Measurements from ENCODE around the gene NFE2L2.
"Not testable (repeated sequence)": the region's sequence is repeated elsewhere in the genome, so short reads cannot be mapped to it uniquely, and the experiment has no call there.

The NFE2L2 gene

DNA sequence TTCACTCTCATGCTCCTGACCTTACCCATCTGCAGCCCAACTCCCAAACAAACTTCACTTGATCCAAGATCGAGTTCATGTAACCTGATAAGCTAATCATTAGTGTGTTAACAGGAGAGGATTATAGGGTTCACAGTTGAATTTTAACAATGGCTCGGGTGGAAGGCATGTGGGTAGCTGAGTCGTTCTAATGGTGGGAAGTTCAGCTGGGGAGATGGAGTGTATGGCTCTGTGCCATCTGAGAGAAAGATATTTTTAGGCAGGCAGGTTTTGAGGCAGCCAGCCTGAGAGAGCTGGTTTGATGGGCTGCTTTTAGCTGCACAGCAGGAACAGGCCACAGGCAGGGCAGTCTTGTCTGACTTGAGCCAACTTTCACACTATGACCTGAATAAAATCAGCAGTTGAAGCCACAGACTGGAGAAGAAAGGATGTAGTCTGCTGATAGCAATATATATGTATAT lies 17.7 kb upstream of the NFE2L2 start:
- no peak for DNase-seq (ENCODE audit: low read depth)

DNA sequence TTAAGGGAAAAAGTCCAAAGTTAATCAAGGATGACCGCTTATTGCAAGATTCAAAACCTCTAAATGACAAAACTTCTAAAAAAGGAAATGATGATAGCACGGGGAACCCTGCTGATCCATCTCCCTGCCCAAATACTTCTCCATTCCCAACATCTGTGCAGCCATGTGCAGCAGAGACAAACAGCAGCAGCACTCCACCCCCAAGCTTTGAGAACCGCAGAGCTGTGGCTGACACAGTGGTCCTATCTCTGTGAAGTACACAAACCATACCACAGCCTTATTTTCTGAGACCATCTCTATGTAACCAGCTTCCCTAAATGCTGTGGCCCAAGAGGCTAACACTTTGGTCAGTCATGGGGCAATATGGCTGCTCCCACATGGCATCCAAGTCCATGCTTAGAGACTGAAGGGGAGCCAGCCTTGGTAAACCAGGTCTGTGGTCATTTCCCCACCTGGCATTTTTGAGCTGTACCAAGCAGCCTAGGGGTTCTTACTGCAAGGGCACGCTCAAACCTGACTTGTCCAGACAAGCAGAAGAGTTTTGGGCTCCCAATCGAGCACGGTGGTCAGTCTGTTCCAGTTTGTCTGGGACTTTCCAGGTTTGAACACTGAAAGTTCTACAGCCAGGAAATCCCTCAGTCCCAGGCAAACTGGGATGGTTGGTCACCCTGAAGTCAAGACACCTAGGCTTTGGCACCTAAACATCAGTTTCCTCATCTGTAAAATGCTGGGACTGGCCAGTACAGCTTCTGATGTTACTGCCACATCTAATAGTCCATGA lies 17.1 kb upstream of the NFE2L2 start:
- DNase-seq (ENCODE audit: low read depth): no peak
- no peak overlapping the region for H3K4me3 ChIP-seq (ENCODE audit: low read depth, low read length)

More for the DNA sequence above, 17.7 kb upstream of the NFE2L2 start:
- no peak overlapping the region for H3K4me3 ChIP-seq (ENCODE audit: low read depth, low read length)

DNA sequence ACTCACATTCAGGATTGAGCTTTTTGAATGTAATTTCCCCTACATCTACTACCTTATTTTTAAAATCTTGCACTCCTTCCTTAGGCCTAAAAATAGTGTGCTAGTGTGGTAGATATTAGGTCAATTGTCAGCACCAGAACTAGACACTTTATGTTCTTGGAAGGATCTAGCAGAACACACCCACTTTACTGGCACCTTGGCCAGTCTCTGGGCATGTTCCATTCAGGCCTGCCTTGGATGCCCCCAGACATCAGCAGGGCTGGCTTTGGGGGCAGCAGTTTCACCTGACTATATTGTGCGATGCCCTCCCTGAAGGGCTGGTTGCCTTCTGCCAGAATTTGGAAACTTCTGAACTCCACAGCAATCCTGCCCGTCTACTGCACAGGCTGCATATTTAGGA lies 15.3 kb upstream of the NFE2L2 start:
- no peak overlapping the region for H3K4me3 ChIP-seq (ENCODE audit: low read depth, low read length)
- no peak for DNase-seq (ENCODE audit: low read depth)

DNA sequence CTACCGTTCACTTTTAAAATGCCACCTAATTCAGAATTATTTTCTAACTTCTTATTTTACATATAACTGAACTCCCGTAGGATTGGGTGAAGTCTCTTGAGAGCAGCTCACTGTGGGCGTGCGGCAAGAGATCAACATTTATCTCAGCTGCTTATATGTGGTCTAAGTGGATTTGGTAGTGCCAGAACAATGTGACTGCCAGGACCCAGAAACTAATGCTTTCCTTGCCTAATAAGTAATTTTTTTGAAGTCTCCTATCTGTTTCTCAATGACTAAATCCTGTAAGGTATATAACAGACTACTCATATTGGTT lies 11.2 kb upstream of the NFE2L2 start:
- H3K4me3 ChIP-seq (ENCODE audit: low read depth, low read length): no peak overlapping the region
- DNase-seq (ENCODE audit: low read depth): no peak

DNA sequence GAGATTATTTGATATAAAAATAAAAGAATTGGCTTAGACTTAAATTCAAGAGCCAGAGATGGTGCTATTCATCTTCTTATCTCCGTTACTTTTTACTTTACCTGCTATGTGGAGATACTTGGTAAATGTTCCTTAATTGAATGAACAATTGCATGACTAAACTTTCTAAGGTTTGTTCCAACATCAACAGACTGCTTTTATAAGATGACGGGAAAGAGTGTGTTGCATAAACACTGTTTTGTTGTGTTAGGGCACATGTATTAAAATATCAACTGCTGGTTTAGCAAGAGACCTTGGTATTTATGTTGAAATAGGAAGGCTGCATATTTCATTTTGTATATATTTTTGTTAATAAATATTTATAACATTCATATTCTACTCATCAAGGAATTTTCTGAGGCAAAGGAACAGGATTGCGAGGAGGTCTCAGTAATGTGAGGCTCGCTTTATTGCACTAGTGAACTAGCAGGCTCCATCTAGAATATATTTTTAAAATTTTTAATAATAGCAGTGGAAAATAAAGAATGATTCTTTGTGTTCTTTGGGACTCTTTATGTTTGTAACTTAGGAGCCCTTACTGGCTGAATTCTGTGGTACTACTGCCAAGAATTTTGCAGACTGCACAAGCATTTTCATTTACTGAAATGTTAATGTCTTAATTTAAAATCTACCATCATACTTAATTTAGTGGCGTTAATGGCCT lies 10.7 kb upstream of the NFE2L2 start:
- H3K4me3 ChIP-seq (ENCODE audit: low read depth, low read length): no peak overlapping the region
- DNase-seq (ENCODE audit: low read depth): peak; percentile 71

DNA sequence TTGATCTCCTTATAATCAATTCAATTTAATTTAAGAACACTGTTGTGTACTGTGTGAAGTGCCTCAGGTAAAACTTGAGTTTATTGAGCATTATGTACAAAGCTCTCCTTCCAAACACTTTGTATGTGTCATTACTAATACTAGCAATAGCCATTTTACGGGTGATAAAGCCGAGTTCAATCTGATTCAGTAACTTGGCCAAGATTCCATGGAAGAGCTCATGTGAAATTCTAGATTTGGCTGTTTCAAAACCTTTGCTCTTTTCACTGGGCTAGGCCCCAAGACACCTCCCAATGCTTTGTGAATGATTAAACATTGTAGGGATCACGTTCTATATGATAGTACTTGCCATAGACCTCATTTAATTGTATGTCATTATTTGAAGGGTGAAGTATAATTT lies 8.9 kb upstream of the NFE2L2 start:
- DNase-seq (ENCODE audit: low read depth): no peak
- H3K4me3 ChIP-seq (ENCODE audit: low read depth, low read length): no peak overlapping the region

DNA sequence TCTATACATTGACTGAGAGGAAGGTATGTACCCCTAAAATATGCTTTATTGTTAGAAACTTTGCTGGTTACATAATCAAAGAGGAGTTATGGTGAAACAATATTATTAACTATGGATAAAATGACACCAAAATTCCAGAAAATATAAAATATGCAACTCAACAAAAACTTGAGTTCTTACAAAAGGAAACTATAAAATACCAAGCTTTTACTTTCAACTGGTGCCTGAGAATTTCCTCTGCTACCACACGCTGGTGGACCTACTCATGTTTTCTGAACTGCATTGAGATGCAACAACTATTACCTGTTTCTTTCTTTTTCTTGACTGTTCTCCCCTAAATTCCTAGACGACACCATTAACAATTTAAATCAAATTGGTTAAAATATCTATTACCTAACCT lies 8.2 kb upstream of the NFE2L2 start:
- H3K4me3 ChIP-seq (ENCODE audit: low read depth, low read length): no peak overlapping the region
- DNase-seq (ENCODE audit: low read depth): no peak

DNA sequence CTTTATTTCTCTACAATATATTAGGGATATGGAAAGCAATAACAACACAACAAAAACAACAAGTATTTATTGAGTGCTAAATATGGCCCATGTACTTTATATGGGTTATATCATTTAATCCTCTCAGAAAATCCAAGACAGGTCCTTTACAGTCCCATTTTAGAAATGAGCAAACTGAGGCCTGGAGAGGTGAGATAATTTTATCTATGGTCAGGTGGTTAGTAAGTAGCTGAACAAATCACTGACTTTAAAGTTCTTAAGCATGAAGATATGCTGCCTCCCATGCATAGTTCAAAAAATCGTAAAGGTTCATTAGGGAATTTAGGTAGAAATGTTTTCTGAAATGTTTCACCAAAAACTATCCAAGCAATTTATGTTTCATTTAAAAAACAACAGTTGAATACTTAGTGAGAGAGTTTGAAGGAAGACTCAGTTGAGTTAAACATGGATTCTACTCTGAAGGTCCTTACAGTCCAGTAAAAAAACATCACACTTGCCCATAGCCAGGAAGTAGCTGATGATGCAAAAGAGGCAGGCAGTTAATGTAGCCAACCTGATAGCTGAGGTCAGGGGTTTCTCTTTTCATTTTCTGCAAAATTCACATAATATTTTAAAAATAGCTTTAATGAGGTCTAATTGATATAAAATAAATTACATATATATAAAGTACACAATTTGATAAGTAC lies 7.6 kb upstream of the NFE2L2 start:
- H3K4me3 ChIP-seq (ENCODE audit: low read depth, low read length): no peak overlapping the region
- DNase-seq (ENCODE audit: low read depth): no peak

DNA sequence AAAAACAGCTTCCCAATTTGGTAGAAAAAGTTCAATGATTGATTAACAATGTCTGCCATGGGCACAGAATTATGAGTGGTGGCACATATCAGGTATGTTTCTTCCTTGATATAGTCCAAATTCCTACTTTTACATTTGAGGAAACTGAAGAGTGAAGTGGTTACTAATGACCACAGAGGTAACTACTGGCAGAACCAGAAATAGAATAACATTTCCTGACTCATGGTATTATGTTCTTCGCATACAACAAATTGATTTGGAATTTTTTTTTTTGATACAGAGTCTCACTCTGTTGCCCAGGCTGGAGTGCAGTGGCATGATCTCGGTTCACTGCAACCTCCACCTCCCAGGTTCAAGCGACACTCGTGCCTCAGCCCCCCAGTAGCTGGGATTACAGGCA lies 6.0 kb upstream of the NFE2L2 start:
- no peak overlapping the region for H3K4me3 ChIP-seq (ENCODE audit: low read depth, low read length)
- DNase-seq (ENCODE audit: low read depth): no peak

DNA sequence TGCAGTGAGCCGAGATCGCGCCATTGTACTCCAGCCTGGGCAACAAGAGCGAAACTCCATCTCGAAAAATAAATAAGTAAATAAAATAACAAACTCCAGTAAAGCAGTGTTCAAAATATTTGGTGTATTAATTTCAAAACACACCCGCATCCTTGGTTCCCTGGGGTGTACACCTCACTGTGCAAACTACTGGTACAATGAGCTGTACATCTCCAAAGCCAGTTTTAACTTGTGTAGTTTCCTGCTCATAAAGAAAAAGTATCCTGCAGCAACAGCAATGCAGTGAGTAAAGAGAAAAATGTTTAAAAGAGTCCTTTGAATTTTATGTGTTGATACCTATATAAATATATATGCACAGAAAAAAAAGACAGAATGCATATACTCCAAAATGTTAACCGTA lies 4.4 kb upstream of the NFE2L2 start:
- DNase-seq (ENCODE audit: low read depth): no peak
- H3K4me3 ChIP-seq (ENCODE audit: low read depth, low read length): no peak overlapping the region

DNA sequence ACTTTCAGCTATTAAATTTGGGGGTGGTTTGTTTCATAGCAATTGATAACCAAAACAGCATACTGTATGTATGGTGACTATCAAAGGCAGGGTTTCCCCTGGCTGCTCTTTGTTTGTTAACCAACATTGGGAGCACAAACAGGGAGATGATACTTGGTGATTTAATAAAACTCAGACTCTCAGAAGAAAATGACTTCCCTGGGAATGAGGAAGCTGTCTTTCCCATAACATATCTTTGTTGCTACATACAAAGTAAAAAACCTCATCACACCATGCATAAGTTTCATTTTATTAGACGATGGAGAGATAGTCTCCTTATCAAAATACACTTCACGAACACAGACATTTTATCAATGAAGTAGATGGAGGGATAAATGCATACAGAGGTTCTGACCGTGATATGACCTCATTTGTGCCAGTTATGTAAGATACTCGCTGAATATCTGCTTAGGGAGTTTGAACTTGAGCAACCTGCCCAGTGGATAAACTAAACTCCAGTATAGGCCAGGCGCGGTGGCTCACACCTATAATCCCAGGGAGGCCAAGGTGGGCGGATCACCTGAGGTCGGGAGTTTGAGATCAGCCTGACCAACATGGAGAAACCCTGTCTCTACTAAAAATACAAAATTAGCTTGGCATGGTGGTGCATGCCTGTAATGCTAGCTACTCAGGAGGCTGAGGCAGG lies 3.8 kb upstream of the NFE2L2 start:
- H3K4me3 ChIP-seq (ENCODE audit: low read depth, low read length): no peak overlapping the region
- DNase-seq (ENCODE audit: low read depth): no peak

DNA sequence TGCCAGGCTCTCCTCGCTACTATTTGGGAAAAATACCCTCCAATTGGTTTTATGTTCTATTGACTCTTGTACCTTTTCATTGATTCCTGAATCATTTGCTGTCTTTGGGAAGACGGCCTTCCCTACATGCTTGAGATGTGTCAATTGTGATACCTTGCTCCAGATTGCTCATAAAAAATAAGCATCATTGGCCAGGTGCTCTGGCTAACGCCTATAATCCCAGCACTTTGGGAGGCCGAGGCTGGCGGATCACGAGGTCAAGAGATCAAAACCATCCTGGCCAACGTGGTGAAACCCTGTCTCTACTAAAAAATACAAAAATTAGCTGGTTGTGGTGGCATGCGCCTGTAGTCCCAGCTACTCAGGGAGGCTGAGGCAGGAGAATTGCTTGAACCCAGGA lies 2.4 kb upstream of the NFE2L2 start:
- DNase-seq (ENCODE audit: low read depth); H3K4me3 ChIP-seq (ENCODE audit: low read depth, low read length): not testable (repeated sequence)

DNA sequence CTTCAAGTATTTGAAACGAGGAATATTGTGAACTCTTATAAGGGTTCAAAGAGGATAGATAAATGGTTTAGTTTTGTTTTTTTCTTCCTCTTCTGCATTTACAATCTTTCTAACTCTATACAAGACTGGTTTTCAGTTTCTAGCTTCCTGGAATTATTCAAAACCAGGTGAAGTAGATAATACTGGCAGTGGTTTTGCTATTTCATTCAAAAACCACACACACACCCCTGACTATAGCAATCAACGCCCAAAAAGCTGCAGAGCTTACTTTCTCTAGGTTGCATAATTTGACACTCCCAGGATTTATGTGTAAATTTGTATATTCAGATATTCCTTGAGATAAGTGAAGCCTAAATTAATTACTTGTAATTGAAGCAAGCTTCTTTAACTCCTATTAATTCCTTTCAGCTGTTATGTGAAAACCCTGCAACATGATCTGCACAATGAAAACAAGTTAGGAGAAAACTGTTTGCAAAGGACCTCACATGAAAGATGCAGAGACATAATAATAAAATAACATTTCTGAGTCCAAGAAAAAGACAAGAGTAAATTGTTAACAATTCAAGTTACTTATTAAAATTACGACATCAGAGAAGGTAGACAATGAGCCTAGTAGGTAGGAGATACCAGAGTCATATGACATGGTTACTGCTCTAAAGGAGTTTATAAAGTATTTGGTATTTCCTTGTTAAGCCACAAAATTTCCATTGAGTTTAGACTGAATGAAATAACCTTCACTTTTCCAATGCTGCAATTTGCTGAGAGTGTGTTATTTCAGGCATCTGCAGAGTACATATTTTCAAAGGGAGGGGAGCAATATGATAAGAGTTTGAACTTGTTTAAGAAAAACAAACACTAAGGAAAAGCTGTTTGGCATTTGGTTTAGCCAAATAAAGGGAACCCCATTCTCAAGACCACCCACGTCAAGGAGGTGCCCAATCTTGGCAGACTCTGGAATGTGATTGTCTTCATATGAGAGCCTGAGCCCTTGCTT lies 1.6 kb upstream of the NFE2L2 start:
- no peak overlapping the region for H3K4me3 ChIP-seq (ENCODE audit: low read depth, low read length)
- no peak for DNase-seq (ENCODE audit: low read depth)

DNA sequence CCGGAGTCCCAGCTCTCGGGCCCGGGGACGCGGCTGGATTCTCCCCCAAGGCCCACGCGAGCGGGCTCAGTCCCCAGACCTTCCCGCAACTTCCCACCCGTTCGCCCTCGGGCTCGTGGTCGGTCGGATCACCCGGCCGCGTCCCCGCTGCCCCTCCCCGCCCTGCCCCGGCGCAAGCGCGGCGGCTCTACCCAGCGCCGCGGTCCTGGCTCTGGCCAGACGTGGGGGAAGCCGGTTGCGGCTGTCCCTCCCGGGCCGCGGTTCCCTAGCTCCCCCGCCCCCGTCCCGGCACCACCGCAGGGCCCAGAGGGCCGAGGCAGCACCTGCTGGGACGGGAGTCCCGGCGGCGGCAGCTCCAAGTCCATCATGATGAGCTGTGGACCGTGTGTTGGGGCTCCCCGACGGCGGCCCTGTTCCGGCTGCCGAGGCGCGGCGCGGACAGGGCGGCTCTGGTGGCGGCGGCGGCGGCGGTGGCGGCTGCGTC lies 276 bp downstream of the NFE2L2 start:
- DNase-seq (ENCODE audit: low read depth): no peak
- peak overlapping the region; percentile 86 for H3K4me3 ChIP-seq (ENCODE audit: low read depth, low read length)

DNA sequence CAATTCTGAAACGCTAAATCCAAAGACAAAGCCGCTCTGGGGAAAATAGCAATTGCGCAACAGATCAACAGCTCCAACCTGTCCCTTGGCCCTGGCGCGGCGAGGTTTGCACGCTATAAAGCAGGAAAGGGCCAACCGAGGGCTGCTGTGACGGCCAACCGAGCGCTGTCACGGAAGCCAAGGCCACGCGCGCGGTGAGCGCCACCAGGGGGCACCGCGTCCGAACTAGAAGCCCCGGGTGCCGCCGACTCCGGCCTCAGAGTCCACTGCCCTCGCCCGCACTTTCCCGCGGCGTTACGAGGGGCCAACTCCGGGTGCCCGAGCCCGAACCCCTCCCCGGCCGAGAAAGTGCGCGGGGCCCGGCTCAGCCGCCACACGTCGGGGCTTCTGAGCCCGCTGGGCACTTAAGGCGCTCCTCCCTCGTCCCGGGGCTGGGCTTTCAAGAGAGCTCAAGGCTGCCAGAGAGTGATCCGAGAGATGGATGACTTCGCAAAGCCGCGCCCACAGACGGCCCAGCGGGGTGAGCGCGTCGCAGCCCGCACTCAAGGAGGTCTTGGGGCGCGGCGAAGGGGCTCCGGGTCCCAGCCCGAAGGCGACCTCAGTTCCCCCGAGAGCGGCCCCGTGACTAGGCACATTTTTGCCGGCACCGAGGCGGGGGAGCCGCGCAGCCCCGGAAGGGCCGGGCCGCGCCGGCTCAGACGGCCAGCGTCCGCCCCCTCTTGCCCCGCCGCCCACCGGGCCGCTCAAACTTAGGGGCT lies 897 bp downstream of the NFE2L2 start:
- peak overlapping the region; percentile 86 for H3K4me3 ChIP-seq (ENCODE audit: low read depth, low read length)
- peak; percentile 97 for DNase-seq (ENCODE audit: low read depth)

DNA sequence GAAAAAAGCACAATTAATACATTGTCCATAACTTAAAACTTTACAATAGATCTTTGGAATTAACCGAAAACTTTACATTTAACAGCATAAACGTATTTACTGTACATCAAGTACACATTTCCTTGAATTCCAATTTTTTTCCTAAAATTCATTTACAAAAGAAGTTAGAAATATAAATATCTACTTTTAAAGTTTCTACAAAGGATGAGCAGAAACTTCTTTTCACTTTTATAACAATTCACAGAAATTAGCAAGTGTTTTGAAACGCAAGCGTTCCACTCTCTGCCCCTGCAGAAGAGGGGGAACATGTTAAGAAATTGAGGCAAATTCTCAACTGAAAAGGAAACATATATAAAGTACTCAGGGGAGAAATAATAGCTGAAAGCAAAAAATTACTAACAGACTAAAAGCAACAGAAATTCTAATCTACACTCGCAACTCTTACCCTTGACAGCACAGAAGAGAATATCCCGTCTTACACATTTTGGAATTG lies 1.5 kb downstream of the NFE2L2 start:
- no peak for DNase-seq (ENCODE audit: low read depth)
- H3K4me3 ChIP-seq (ENCODE audit: low read depth, low read length): peak overlapping the region; percentile 86

DNA sequence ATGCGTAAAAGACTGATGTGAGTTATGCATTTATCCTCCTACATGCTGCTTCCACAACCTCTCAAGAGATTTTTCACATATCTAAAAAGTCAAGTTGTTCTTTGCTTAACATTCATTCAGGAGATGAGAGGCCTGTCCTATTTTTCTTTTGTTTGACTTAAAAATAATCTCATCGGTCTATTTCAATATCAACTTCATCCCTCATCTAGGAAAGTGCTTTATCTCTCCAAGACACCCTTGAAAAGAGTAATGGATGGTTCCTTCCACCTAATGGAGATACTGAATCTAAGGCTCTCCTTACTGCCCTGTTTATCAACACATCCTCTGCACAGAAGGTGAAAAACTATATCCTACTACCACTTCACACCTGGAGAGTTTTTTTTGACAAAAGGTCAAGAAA lies 2.4 kb downstream of the NFE2L2 start:
- H3K4me3 ChIP-seq (ENCODE audit: low read depth, low read length): peak overlapping the region; percentile 86
- no peak for DNase-seq (ENCODE audit: low read depth)

Data from skeletal muscle cell (primary cell).